HG03354 (cell line): ENCODE measurements around the gene RGMA.

Experiments used
- ATAC-seq: cut with Tn5 transposase; IDR thresholded peaks from one replicate; pipeline ENCODE4 v1.9.1; 2021; ENCODE audit warnings: mild to moderate bottlenecking; ENCODE audit not compliant: unreplicated experiment, poor library complexity, severe bottlenecking

The RGMA gene

DNA sequence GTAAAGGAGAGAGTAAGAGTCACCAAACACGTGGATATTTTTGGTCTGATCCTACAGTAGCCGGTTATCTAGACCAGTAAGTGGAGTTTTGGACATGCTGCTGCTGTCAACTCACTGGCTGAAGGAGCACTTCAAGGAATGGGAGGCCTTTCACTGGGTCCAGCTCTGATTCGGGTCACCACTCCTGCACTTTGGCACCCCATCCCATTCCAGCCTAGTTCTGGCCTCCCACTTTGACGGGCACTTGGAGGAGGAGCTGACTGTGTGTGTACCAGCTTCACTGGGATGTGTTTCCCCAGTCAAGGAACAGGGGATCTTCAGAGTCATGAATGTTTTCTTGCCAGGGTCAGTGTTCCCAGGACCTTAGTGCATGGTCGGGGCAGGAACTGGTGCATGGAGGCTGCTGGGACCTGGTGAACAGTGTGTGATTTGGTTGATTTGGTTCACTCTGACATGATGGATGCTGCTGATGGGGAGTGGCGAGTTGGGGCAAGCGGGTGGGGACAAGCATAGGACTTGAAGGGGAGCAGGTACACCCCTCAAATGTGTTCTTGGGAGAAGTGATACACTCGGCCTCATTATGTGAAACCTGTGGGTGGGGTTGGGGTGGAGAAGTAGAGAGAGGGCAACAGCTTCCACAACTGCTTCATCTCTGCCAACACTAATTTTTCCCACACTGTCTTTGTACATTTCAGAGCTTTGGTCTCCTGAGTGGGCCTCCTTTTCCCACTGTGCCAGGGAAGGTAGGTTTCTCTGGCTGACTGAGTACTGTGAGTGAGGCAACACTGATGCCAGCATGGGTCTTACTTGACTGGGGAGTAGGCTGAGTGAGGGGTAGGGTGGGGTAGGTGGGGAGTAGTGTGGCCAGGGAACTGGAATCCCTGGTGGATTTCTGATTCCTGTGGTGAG, 64.0 kb downstream of the RGMA start:
- ATAC-seq = no peak

DNA sequence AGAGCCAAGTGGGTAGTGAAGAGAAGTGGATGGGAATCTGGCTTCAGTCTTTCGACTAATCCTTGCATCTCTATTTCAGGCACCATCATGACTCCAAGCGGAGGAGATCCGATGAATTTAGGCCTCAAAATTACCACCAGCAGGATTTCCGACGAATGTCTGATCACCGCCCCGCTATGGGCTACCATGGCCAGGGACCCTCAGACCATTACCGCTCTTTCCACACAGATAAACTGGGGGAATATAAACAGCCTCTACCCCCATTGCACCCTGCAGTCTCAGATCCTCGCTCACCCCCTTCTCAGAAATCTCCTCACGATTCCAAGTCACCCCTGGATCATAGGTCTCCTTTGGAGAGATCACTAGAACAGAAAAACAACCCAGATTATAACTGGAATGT, 64.7 kb downstream of the RGMA start:
- no peak for ATAC-seq

DNA sequence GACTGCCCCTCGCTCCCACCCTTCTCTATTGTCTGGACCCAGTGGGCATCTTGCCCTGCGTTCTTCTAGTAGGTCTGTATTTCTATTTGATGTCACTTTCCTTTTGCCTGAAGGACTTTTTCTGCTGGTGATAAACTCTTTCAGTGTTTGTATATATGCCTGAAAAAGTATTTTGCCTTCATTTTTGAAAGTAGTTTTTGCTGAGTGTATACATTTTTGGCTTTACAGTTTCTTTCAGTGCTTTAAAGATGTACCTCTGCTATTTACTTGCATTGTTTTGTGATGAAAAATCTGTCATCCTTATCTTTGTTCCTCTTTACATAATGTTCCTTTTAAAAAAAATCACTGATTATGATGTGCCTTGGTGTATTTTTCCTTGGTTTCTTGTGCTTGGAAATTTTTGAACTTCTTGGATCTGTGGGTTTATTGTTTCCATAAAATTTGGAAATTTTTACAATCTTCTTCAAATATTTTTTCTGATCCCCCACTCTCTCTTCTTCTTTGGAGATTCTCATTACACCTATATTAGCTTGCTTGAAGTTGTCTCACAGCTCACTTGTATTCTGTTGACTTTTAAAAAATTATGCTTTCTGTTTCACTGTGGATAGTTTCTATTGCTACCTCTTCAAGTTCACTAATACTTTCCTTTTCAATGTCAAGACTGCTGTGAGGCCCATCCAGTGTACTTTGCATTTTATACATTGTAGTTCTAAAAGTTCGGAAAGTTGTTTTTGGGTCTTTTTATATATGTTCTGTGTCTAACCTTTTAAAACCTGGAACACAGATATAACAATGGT, 67.8 kb downstream of the RGMA start:
- peak; percentile 85 for ATAC-seq

GRCh38 chr15:93019971-93020370, 69.0 kb downstream of the RGMA start:
- ATAC-seq = no peak

- ATAC-seq = no peak
Observed at GRCh38 chr15:93019090-93019489, 69.9 kb downstream of the RGMA start.

- no peak for ATAC-seq
Observed at GRCh38 chr15:93018574-93018973, 70.4 kb downstream of the RGMA start.

DNA sequence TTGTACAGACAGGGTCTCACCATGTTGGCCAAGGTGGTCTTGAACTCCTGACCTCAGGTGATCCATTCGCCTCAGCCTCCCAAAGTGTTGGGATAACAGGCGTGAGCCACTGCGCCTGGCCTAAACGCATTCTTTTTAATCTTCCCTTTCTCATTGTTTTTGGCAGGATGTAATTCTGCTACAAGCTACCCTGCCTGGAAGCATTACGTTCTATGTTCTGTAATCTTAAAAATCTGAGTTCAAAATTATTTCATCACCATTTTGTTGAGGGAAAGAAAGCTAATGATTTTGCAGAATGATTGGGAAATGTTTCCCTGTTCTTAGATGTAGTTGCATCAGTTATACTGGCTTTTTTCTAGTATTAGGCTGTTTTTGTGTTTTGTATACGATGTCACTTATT, 71.5 kb downstream of the RGMA start:
- no peak for ATAC-seq

GRCh38 chr15:93012786-93013185, 76.2 kb downstream of the RGMA start:
- ATAC-seq = no peak

GRCh38 chr15:93007994-93008393, 81.0 kb downstream of the RGMA start:
- ATAC-seq = no peak

- ATAC-seq = no peak
Observed at GRCh38 chr15:93005133-93005532, 83.9 kb downstream of the RGMA start.

- no peak for ATAC-seq
Observed at GRCh38 chr15:93001881-93002280, 87.1 kb downstream of the RGMA start.

- ATAC-seq = no peak
Observed at GRCh38 chr15:93001156-93001555, 87.9 kb downstream of the RGMA start.

GRCh38 chr15:92997821-92998220, 91.2 kb downstream of the RGMA start:
- no peak for ATAC-seq

- no peak for ATAC-seq
Observed at GRCh38 chr15:92992720-92993119, 96.3 kb downstream of the RGMA start.

DNA sequence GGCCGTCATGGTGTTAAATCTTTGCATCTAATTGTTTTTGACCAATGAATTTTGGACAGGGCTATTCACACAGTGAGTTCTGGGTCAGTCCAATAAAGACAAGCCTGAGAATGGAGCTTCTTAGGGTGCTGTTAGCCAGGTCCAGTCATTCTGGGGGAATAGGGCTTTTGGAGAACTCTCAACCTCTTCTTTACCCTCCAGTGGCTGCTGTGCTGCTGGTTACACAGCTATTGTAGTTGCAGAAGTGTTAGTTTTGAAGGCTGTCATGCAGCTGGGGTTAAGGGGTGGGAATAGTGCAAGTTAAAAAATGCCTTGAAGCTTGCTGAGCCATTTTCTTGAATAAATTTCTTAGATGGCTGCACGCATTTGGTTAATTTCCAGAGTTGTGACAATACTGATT, 99.0 kb downstream of the RGMA start:
- no peak for ATAC-seq

DNA sequence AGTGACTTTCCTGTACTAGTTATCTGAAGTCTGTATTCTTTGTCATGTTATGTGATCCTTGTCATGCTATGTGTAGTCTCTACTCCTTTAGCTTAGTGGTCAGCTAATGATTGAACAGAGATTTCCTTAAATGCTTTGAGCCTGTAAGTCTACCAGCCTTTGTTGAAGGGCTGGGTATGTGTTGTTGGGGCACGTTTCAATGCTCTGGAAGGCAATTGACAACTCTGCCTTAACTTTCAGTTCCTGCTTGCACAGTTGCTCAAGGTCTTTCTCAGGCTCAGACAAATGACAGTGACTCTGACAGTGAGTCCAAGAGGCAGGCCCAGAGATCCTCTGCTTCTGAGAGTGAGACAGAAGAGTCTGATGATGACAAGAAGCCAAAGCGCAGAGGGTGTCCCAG, 99.5 kb downstream of the RGMA start:
- ATAC-seq = peak; percentile 83
